Activated naive CD8-positive, alpha-beta T cell (primary cell): ENCODE results near the gene CDNF.

Experiments used
- H3K27ac Mint-ChIP-seq: one replicate; pipeline ENCODE4 v1.8.0; 2021; ENCODE audit warnings: mixed read lengths
- H3K27me3 Mint-ChIP-seq: one replicate; pipeline ENCODE4 v1.8.0; 2021; ENCODE audit warnings: mixed read lengths
- H3K36me3 Mint-ChIP-seq: one replicate; pipeline ENCODE4 v1.8.0; 2021; ENCODE audit warnings: mixed read lengths
- H3K4me1 Mint-ChIP-seq: one replicate; pipeline ENCODE4 v1.8.0; 2021; ENCODE audit warnings: low read depth, mixed read lengths
- H3K4me3 Mint-ChIP-seq: one replicate; pipeline ENCODE4 v1.8.0; 2021; ENCODE audit warnings: mild to moderate bottlenecking, mixed read lengths
- H3K9me3 Mint-ChIP-seq: one replicate; pipeline ENCODE4 v1.8.0; 2021; ENCODE audit warnings: low read depth, mixed read lengths

Gene CDNF

GRCh38 chr10:14782691-14783363, 55.0 kb downstream of the CDNF start:
- Mint-ChIP-seq H3K4me1 (peaks cover 8% of the 10 kb centered on the region), H3K36me3 (peaks cover 4% of the 10 kb centered on the region), H3K27me3 (no peaks in the 10 kb centered on the region), H3K4me3 (no peak overlapping the region), H3K9me3 (no peaks in the 10 kb centered on the region), H3K27ac (peak overlapping the region; percentile 68)

- H3K4me3 Mint-ChIP-seq: no peak overlapping the region
- no peaks in the 10 kb centered on the region for H3K9me3 Mint-ChIP-seq
- H3K27me3 Mint-ChIP-seq: no peaks in the 10 kb centered on the region
- peaks cover 4% of the 10 kb centered on the region for H3K36me3 Mint-ChIP-seq
- peaks cover 8% of the 10 kb centered on the region for H3K4me1 Mint-ChIP-seq
- H3K27ac Mint-ChIP-seq: no peak overlapping the region
Observed at GRCh38 chr10:14781763-14782162, 56.1 kb downstream of the CDNF start.

GRCh38 chr10:14779001-14779651, 58.7 kb downstream of the CDNF start:
- H3K9me3 Mint-ChIP-seq: no peaks in the 10 kb centered on the region
- H3K4me1 Mint-ChIP-seq: peaks cover 8% of the 10 kb centered on the region
- H3K27ac Mint-ChIP-seq: no peak overlapping the region
- H3K4me3 Mint-ChIP-seq: no peak overlapping the region
- H3K36me3 Mint-ChIP-seq: no peaks in the 10 kb centered on the region
- no peaks in the 10 kb centered on the region for H3K27me3 Mint-ChIP-seq

- Mint-ChIP-seq H3K4me3 (no peak overlapping the region), H3K27me3 (no peaks in the 10 kb centered on the region), H3K27ac (no peak overlapping the region), H3K36me3 (no peaks in the 10 kb centered on the region), H3K4me1 (no peaks in the 10 kb centered on the region), H3K9me3 (no peaks in the 10 kb centered on the region)
Observed at GRCh38 chr10:14776546-14776945, 61.3 kb downstream of the CDNF start.

- Mint-ChIP-seq H3K9me3 (no peaks in the 10 kb centered on the region), H3K4me3 (no peak overlapping the region), H3K27ac (no peak overlapping the region), H3K36me3 (no peaks in the 10 kb centered on the region), H3K4me1 (no peaks in the 10 kb centered on the region), H3K27me3 (no peaks in the 10 kb centered on the region)
Observed at GRCh38 chr10:14775656-14776055, 62.2 kb downstream of the CDNF start.

GRCh38 chr10:14774797-14775196, 63.0 kb downstream of the CDNF start, which contains the start of gene FAM107B:
TSS of gene FAM107B (minus strand) at chr10:14774897. CDS start at chr10:14774663, 234 bp downstream.
- Mint-ChIP-seq H3K27ac (no peak within 1 kb of the TSS), H3K4me3 (no peak within 1 kb of the TSS), H3K27me3 (no peaks in the 10 kb centered on the region), H3K4me1 (no peaks in the 10 kb centered on the region), H3K36me3 (no peaks in the 10 kb centered on the region), H3K9me3 (no peaks in the 10 kb centered on the region)

GRCh38 chr10:14774214-14774580, 63.6 kb downstream of the CDNF start:
- H3K4me1 Mint-ChIP-seq: no peaks in the 10 kb centered on the region
- H3K4me3 Mint-ChIP-seq: no peak overlapping the region
- H3K9me3 Mint-ChIP-seq: no peaks in the 10 kb centered on the region
- H3K36me3 Mint-ChIP-seq: no peaks in the 10 kb centered on the region
- H3K27ac Mint-ChIP-seq: no peak overlapping the region
- no peaks in the 10 kb centered on the region for H3K27me3 Mint-ChIP-seq

GRCh38 chr10:14773551-14774213, 64.2 kb downstream of the CDNF start:
- Mint-ChIP-seq H3K27ac (no peak overlapping the region), H3K27me3 (no peaks in the 10 kb centered on the region), H3K4me3 (no peak overlapping the region), H3K36me3 (no peaks in the 10 kb centered on the region), H3K9me3 (no peaks in the 10 kb centered on the region), H3K4me1 (no peaks in the 10 kb centered on the region)

GRCh38 chr10:14772399-14772798, 65.4 kb downstream of the CDNF start:
- Mint-ChIP-seq H3K4me3 (no peak overlapping the region), H3K27ac (no peak overlapping the region), H3K27me3 (no peaks in the 10 kb centered on the region), H3K9me3 (no peaks in the 10 kb centered on the region), H3K4me1 (no peaks in the 10 kb centered on the region), H3K36me3 (no peaks in the 10 kb centered on the region)

GRCh38 chr10:14770927-14771326, 66.9 kb downstream of the CDNF start:
- H3K36me3 Mint-ChIP-seq: no peaks in the 10 kb centered on the region
- no peak overlapping the region for H3K27ac Mint-ChIP-seq
- H3K4me3 Mint-ChIP-seq: no peak overlapping the region
- H3K4me1 Mint-ChIP-seq: no peaks in the 10 kb centered on the region
- no peaks in the 10 kb centered on the region for H3K9me3 Mint-ChIP-seq
- no peaks in the 10 kb centered on the region for H3K27me3 Mint-ChIP-seq
